Caco-2 (cell line): ENCODE results near the gene XPC. TPM values are rescaled to one million over a fixed set of nuclear protein-coding genes. Genes with fewer than 3 reads are reported as not detected.

ENCODE experiments used
- BruUV-seq: library from RNA; stranded (reverse); fragments of 400-500 nt; replicated peaks from 2 replicates; lab custom pipeline; 2021; lab: Mats Ljungman, UMichigan
- CTCF ChIA-PET: fragments of 300-600 bp; sonication (Branson Sonifier 250); formaldehyde crosslinking; loops from one replicate; lab custom pipeline; 2022; ENCODE audit warnings: antibody characterized with exemption; lab: Charles Lee
- POLR2A ChIA-PET: fragments of 300-600 bp; sonication (Branson Sonifier 250); formaldehyde crosslinking; loops from one replicate; lab custom pipeline; 2022; ENCODE audit warnings: antibody characterized with exemption; lab: Charles Lee
- DNase-seq, 2 experiments: peaks; one replicate each; pipeline versions ENCODE4 v3.0.0 to v3.0.0-alpha.2; 2020 to 2022
- H3K27me3 ChIP-seq: replicated peaks from 2 replicates; pipeline ENCODE4 v1.6.0; 2011; ENCODE audit warnings: low read length; ENCODE audit not compliant: control insufficient read depth, insufficient read depth
- H3K36me3 ChIP-seq: 2 replicates; pipeline ENCODE4 v1.5.1; 2011; ENCODE audit warnings: low read length; ENCODE audit not compliant: control insufficient read depth, insufficient read depth
- H3K4me1 ChIP-seq: fragments of 250-450 bp; sonication (Bioruptor Pico); 2 replicates; pipeline ENCODE4 v1.5.1; 2020; ENCODE audit warnings: mild to moderate bottlenecking
- H3K4me3 ChIP-seq: 2 replicates; pipeline ENCODE4 v1.5.1; 2011; ENCODE audit warnings: low read depth, mild to moderate bottlenecking, control low read depth, low read length
- H3K9me3 ChIP-seq: fragments of 250-450 bp; sonication (Bioruptor Pico); 2 replicates; pipeline ENCODE4 v1.5.1; 2020; ENCODE audit warnings: mild to moderate bottlenecking, moderate library complexity
- H3K27ac Mint-ChIP-seq: one replicate; pipeline ENCODE4 v1.8.0; 2022; ENCODE audit warnings: mixed read lengths; ENCODE audit not compliant: unreplicated experiment
- H3K27me3 Mint-ChIP-seq: one replicate; pipeline ENCODE4 v1.8.0; 2022; ENCODE audit warnings: mixed read lengths; ENCODE audit not compliant: insufficient read depth, unreplicated experiment
- H3K36me3 Mint-ChIP-seq: one replicate; pipeline ENCODE4 v1.8.0; 2022; ENCODE audit warnings: mild to moderate bottlenecking, mixed read lengths; ENCODE audit not compliant: insufficient read depth, unreplicated experiment
- H3K4me1 Mint-ChIP-seq: one replicate; pipeline ENCODE4 v1.8.0; 2022; ENCODE audit warnings: low read depth, mixed read lengths; ENCODE audit not compliant: unreplicated experiment
- H3K4me3 Mint-ChIP-seq: one replicate; pipeline ENCODE4 v1.8.0; 2022; ENCODE audit warnings: mild to moderate bottlenecking, moderate library complexity, mixed read lengths; ENCODE audit not compliant: unreplicated experiment
- H3K9me3 Mint-ChIP-seq: one replicate; pipeline ENCODE4 v1.8.0; 2022; ENCODE audit warnings: mixed read lengths; ENCODE audit not compliant: unreplicated experiment
- CTCF ChIP-seq, 2 experiments: fragments of 200-600 bp in 1 of 2; IDR thresholded peaks; 1 replicate in 1 of 2; 2 replicates in 1 of 2; pipeline versions ENCODE4 v1.5.1 to v1.8.0; 2011 to 2022; ENCODE audit warnings: antibody characterized with exemption in 1 of 2, control low read depth in 1 of 2, inconsistent platforms in 1 of 2, low read depth in 1 of 2, low read length in 1 of 2, mild to moderate bottlenecking in 1 of 2, moderate library complexity in 1 of 2; ENCODE audit not compliant: insufficient read depth in 1 of 2, severe bottlenecking in 1 of 2, unreplicated experiment in 1 of 2
- intact Hi-C: fragments of 100-400 bp; cut with micrococcal nuclease; formaldehyde crosslinking; loops from one replicate; pipeline ENCODE4 v1.10.0; 2022; ENCODE audit not compliant: unreplicated experiment
- total RNA-seq: library from RNA; stranded (reverse); gene quantifications from 2 replicates; pipeline ENCODE4 v1.2.3, GENCODE V29; 2022

XPC gene
- total RNA-seq, 1 experiment from 2014 or later: 31.0 TPM

- POLR2A ChIA-PET: no interaction called here
- no peak for DNase-seq
- Mint-ChIP-seq H3K27ac (no peak overlapping the region), H3K4me3 (no peak overlapping the region), H3K9me3 (peaks cover 33% of the 10 kb centered on the region), H3K4me1 (peaks cover 32% of the 10 kb centered on the region), H3K36me3 (peaks cover 15% of the 10 kb centered on the region), H3K27me3 (no peaks in the 10 kb centered on the region)
- Histone ChIP-seq H3K27me3 (no peaks in the 10 kb centered on the region), H3K4me1 (peaks cover 36% of the 10 kb centered on the region), H3K9me3 (peaks cover 25% of the 10 kb centered on the region), H3K36me3 (0 out of 2 replicates have a peak, but pooled peaks cover 1% of the 10 kb centered on the region), H3K4me3 (no peak overlapping the region)
- intact Hi-C loops: no loop called here
- no peak for TF ChIP-seq CTCF (IDR thresholded peaks at IDR 0.05; ENCODE audit: insufficient read depth in 1 of 2, low read depth in 1 of 2, low read length in 1 of 2, severe bottlenecking in 1 of 2, unreplicated experiment in 1 of 2)
- CTCF ChIA-PET: no interaction called here
- no TSS peak for BruUV-seq
Measured at GRCh38 chr3:14220933-14221332, 42.5 kb upstream of the XPC start.

GRCh38 chr3:14218355-14218754 is 40.0 kb upstream of the XPC start:
- no peaks in the 10 kb centered on the region for H3K36me3 Mint-ChIP-seq

GRCh38 chr3:14216257-14217048 is 38.1 kb upstream of the XPC start:
- Mint-ChIP-seq H3K4me1 (peaks cover 16% of the 10 kb centered on the region), H3K9me3 (peaks cover 16% of the 10 kb centered on the region), H3K4me3 (no peak overlapping the region), H3K27ac (no peak overlapping the region), H3K36me3 (no peaks in the 10 kb centered on the region), H3K27me3 (no peaks in the 10 kb centered on the region)
- Histone ChIP-seq H3K9me3 (peaks cover 12% of the 10 kb centered on the region), H3K36me3 (no peaks in the 10 kb centered on the region), H3K4me3 (no peak overlapping the region), H3K4me1 (peaks cover 25% of the 10 kb centered on the region), H3K27me3 (no peaks in the 10 kb centered on the region)
- ChIA-PET POLR2A (interaction anchor here (0.6 kb wide), 1 partner anchor 9 kb away, joined by 3 read pairs; no protein-coding TSS in a partner anchor), CTCF (interaction anchor here (0.6 to 2.2 kb wide), 3 partner anchors 13 to 88 kb away, joined by 3 to 10 read pairs (median 3); partner anchors contain the start of genes LSM3 and XPC)
- BruUV-seq: no TSS peak
- peak; percentile 11 to 20 for TF ChIP-seq CTCF (IDR thresholded peaks at IDR 0.05; ENCODE audit: insufficient read depth in 1 of 2, low read depth in 1 of 2, low read length in 1 of 2, severe bottlenecking in 1 of 2, unreplicated experiment in 1 of 2)
- DNase-seq: no peak
- intact Hi-C loops: no loop called here

More at GRCh38 chr3:14218355-14218754, 40.0 kb upstream of the XPC start:
- intact Hi-C loops: no loop called here
- no peak overlapping the region for H3K4me3 Mint-ChIP-seq
- H3K4me1 Mint-ChIP-seq: peaks cover 18% of the 10 kb centered on the region
- H3K9me3 Mint-ChIP-seq: peaks cover 33% of the 10 kb centered on the region
- ChIA-PET POLR2A (no interaction called here), CTCF (no interaction called here)
- Histone ChIP-seq H3K9me3 (peaks cover 25% of the 10 kb centered on the region), H3K4me3 (no peak overlapping the region), H3K27me3 (no peaks in the 10 kb centered on the region), H3K4me1 (peaks cover 30% of the 10 kb centered on the region), H3K36me3 (no peaks in the 10 kb centered on the region)
- no peaks in the 10 kb centered on the region for H3K27me3 Mint-ChIP-seq
- no peak for DNase-seq
- BruUV-seq: no TSS peak
- H3K27ac Mint-ChIP-seq: no peak overlapping the region
- TF ChIP-seq CTCF (IDR thresholded peaks at IDR 0.05; ENCODE audit: insufficient read depth in 1 of 2, low read depth in 1 of 2, low read length in 1 of 2, severe bottlenecking in 1 of 2, unreplicated experiment in 1 of 2): no peak
